Measurements from ENCODE around the gene GATA2.

GATA2 gene

DNA sequence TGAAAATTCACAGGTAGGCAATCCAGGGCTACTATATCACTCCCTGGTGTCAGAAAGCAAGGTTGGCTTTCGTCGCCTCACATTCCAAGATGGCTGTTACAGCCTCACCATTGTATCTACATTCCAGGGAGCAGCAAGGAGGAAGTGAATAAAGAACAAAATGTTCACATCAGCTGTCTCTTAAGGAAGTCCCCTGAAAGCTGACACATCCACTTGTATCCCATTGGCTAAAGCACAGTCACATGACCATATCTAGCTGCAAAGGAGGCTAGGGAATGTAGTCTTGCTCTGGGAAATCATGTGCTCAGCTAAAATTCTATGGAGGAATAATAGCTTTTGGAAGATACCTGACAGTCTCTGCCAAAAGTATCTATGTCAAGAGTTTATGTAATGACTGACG lies 12.8 kb upstream of the GATA2 start:
- TF ChIP-seq, protein P1, sequence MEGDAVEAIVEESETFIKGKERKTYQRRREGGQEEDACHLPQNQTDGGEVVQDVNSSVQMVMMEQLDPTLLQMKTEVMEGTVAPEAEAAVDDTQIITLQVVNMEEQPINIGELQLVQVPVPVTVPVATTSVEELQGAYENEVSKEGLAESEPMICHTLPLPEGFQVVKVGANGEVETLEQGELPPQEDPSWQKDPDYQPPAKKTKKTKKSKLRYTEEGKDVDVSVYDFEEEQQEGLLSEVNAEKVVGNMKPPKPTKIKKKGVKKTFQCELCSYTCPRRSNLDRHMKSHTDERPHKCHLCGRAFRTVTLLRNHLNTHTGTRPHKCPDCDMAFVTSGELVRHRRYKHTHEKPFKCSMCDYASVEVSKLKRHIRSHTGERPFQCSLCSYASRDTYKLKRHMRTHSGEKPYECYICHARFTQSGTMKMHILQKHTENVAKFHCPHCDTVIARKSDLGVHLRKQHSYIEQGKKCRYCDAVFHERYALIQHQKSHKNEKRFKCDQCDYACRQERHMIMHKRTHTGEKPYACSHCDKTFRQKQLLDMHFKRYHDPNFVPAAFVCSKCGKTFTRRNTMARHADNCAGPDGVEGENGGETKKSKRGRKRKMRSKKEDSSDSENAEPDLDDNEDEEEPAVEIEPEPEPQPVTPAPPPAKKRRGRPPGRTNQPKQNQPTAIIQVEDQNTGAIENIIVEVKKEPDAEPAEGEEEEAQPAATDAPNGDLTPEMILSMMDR (IDR thresholded peaks at IDR 0.05; ENCODE audit: borderline replicate concordance, insufficient read depth, low read depth, low read length): no peak
- no peak overlapping the region for H3K4me3 ChIP-seq (ENCODE audit: low read depth, low read length)

DNA sequence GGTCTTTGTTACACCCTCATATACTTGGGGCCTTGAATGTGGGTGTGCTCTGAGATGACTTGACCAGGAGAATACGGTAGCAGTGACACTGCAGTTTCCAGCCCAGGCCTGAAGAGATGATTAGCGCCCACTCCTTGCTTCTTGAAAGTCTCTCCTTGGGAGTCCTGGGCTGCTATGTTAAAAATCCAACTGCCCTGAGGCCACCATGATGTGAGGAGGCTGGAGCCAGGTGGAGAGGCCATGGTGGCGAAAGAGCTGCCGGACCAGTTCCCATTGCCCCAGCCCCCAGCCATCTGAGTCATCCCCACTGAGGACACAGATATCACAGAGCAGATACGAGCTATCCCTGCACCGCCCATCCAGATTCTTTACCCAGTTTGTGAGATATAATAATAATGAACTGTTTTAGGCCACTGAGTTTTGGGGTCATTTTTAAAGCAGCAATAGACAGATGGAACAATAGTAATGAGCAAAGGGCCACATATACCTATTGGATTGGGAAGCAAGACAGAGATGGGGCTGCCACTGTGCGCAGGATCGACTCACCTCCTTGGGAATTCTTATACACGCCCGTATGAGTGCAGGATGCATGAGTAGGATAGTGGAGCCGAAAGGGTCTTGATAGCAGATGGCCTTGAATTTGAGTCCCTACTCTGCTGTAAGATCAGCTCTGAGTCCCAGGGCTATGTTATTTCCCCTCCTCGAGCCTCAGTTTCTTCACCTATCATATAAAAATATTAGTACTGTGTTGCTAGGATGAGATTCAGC lies 12.1 kb upstream of the GATA2 start:
- no peak overlapping the region for H3K4me3 ChIP-seq (ENCODE audit: low read depth, low read length)
- TF ChIP-seq, protein P1 (IDR thresholded peaks at IDR 0.05; ENCODE audit: borderline replicate concordance, insufficient read depth, low read depth, low read length): no peak

DNA sequence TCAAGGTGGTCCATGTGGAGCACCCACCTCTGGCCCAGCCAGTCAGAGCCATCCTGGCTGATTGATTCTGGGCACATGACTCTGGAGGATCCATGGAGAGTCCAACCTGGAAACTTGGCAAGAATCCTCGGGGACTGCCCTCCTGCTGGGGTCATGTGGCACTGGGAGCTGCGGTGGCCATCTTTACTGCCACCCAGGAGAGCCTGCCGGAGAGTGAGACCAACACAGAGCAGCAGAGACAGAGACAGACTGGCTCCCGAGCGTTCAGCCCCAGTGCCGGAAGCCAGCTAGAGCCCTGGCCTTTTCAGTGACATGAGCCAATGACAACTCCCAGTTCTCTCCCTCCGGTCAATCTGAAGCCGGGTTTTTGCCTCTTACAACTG lies 11.5 kb upstream of the GATA2 start:
- TF ChIP-seq, protein P1 (IDR thresholded peaks at IDR 0.05; ENCODE audit: borderline replicate concordance, insufficient read depth, low read depth, low read length): no peak

DNA sequence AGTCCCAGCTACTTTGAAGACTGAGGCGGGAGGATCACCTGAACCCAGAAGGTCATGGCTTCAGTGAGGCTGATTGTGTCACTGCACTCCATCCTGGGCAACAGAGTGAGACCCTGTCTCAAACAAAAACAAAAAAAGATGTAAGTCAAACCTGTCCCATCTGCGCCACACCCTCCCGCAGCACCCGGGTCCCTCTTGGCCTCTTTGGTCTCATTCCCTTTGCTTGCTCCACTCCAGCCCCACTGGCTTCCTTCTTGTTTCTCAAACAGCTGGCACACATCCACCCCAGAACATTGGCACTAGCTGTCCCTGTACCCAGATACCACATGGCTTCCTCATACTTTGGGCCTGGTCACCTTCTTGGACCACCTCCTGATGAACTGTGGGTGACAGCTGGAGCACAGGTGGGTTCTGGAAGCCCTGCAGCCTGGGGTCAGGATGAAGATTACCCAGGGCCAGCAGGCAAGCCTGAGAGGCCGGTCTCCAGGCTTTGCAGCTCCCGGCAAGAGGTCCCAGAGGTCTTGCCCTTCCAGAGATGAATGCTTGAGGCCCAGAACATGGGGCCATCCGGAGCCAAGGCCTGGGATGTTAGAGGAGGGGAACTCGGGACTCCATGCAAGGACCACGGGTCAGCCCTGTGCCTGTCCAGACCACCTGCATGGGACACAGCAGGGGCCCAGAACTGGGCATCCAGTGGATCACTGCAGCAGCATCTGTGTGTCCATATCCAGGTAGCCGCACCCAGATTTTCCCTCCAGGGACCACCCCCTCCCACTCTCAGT lies 10.9 kb upstream of the GATA2 start:
- TF ChIP-seq, protein P1 (IDR thresholded peaks at IDR 0.05; ENCODE audit: borderline replicate concordance, insufficient read depth, low read depth, low read length): no peak
- H3K4me3 ChIP-seq (ENCODE audit: low read depth, low read length): no peak overlapping the region

More for the DNA sequence above, 11.5 kb upstream of the GATA2 start:
- no peak overlapping the region for H3K4me3 ChIP-seq (ENCODE audit: low read depth, low read length)

DNA sequence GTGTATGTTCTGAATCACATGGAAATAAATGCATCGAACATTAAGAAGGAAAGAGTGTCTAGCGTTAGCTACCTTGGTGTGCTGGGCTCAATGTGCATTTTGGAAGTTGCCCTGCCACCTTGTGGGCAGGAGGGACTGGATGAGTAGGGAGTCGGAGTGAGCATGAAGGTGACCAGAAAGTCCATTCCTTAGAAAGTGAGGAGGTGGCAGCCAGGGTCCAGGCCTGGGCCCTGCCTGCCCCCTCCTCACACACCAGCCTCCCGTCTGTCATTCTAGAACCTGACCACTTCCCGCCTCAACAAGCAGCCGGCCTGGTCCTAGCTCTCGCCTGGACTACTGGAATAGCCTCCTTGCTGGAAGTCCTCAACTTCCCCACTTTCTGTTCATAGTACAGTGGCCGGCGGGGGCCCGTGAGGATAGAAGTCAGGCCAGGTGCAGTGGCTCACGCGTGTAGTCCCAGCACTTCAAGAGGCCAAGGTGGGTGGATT lies 10.2 kb upstream of the GATA2 start:
- TF ChIP-seq, protein P1 (IDR thresholded peaks at IDR 0.05; ENCODE audit: borderline replicate concordance, insufficient read depth, low read depth, low read length): no peak
- H3K4me3 ChIP-seq (ENCODE audit: low read depth, low read length): no peak overlapping the region

DNA sequence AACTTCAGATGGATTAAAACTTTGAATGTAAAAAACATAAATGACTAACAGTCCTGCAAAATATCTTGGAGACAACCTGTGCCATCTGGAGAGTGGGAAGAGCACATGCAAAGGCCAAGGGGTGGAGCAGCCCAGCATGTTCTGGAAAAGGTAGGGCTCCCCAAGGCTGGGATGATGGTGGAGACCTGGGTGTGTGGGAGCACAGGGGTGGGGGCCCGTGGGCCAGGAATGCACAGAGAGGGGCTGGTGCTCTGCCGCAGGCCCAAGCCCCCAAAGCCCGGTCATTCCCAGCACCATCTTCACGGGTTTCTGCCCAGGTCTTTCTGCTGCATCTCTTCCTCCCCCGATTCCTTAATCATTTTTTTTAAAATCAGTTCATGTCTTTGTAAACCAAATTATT lies 9.7 kb upstream of the GATA2 start:
- H3K4me3 ChIP-seq (ENCODE audit: low read depth, low read length): no peak overlapping the region
- TF ChIP-seq, protein P1 (IDR thresholded peaks at IDR 0.05; ENCODE audit: borderline replicate concordance, insufficient read depth, low read depth, low read length): no peak
